Small intestine (tissue), 7 donors: ENCODE data around the gene USO1. TPM values are rescaled to one million over a fixed set of nuclear protein-coding genes. Genes with fewer than 3 reads are reported as not detected.

ENCODE experiments used
- DNase-seq, 2 donors: peaks; one replicate each; pipeline versions ENCODE4 v3.0.0 to v3.0.0-alpha.2; 2013
- FAIRE-seq: peaks from 2 replicates; lab custom pipeline; 2012; peaks lifted over from hg19 to GRCh38; lab: Jason Lieb, UNC
- H3K27ac ChIP-seq, 3 donors: one replicate each; pipeline ENCODE4 v1.5.1; 2013; ENCODE audit warnings: low read length in 2 of 3, mild to moderate bottlenecking in 2 of 3, control low read depth in 1 of 3, inconsistent platforms in 1 of 3, low read depth in 1 of 3, moderate library complexity in 1 of 3
- H3K27me3 ChIP-seq, 3 donors: one replicate each; pipeline ENCODE4 v1.6.1; 2013; ENCODE audit warnings: low read length in 3 of 3, inconsistent platforms in 1 of 3; ENCODE audit not compliant: control insufficient read depth in 3 of 3, insufficient read depth in 3 of 3
- H3K36me3 ChIP-seq, 3 donors: one replicate each; pipeline ENCODE4 v1.6.1; 2013; ENCODE audit warnings: low read length in 3 of 3, inconsistent platforms in 1 of 3, low read depth in 1 of 3, mild to moderate bottlenecking in 1 of 3, moderate library complexity in 1 of 3; ENCODE audit not compliant: control insufficient read depth in 3 of 3, insufficient read depth in 2 of 3
- H3K4me1 ChIP-seq, 3 donors: one replicate each; pipeline ENCODE4 v1.6.1; 2013; ENCODE audit warnings: low read length in 2 of 3, inconsistent platforms in 1 of 3, low read depth in 1 of 3, mild to moderate bottlenecking in 1 of 3, moderate library complexity in 1 of 3; ENCODE audit not compliant: control insufficient read depth in 3 of 3, insufficient read depth in 2 of 3
- H3K4me3 ChIP-seq, 3 donors: one replicate each; pipeline ENCODE4 v1.5.1; 2013; ENCODE audit warnings: low read length in 3 of 3, control low read depth in 1 of 3, inconsistent platforms in 1 of 3, low read depth in 1 of 3, mild to moderate bottlenecking in 1 of 3, moderate library complexity in 1 of 3
- H3K9me3 ChIP-seq, 2 donors: one replicate each; pipeline ENCODE4 v1.6.1; 2013; ENCODE audit warnings: low read depth in 1 of 2, low read length in 1 of 2; ENCODE audit not compliant: control insufficient read depth in 2 of 2, insufficient read depth in 1 of 2
- WGBS, 3 donors: extraction: QIAGEN DNeasy Blood & Tissue Kit; methylation state at CpG; one replicate each; pipeline ENCODE4 v1.1.7; 2013; 5-methylcytosine and 5-hydroxymethylcytosine counted together
- polyA plus RNA-seq, 4 donors: library from polyadenylated mRNA; stranded (reverse) in 3 of 4; unstranded in 1 of 4; fragments of 200-250 nt in 3 of 4; fragments of 120-200 nt in 1 of 4; gene quantifications; one replicate each; pipeline versions ENCODE4 v1.2.1 to v1.2.3, GENCODE V29; 2013
- donor health status: healthy with polysubstance abuse.
- donor health status: control.
- donor health status: control.
- donor health status: Bipolar disorder and iron deficiency.
- donor health status: healthy.

USO1 gene
- polyA plus RNA-seq, 4 donors = 26.5 to 83.9 (median 33.1) TPM

DNA sequence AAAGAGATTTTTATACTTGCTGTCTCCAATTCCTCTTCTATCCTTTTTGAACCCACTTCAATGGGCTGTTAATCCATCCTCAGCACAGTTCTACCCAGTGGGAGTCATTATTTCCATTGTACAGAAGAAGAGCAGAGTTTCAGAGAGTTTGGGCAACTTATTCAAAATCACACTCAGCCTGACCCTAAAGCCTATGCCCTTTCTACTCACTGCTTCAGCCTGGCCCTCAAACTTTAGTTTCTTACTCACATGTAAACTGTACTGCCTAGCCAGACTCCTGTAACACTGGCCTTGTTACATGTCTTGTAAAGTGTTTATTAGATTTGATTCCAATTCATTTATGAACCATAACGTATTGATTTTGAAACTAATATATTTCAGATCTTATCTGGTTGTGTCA is 25.1 kb upstream of the USO1 start:
- Histone ChIP-seq H3K9me3 (peaks cover 0 to 2% of the 10 kb centered on the region in 2 donors), H3K27me3 (no peaks in the 10 kb centered on the region), H3K27ac (no peak overlapping the region), H3K36me3 (peaks cover 0 to 3% (median 0%) of the 10 kb centered on the region in 3 donors), H3K4me3 (no peak overlapping the region), H3K4me1 (peaks cover 0 to 32% (median 3%) of the 10 kb centered on the region in 3 donors)
- DNase-seq (no peak), FAIRE-seq (no peak)
- WGBS, 3 donors = 0% methylated on average over 1 of the region's 1 CpG

DNA sequence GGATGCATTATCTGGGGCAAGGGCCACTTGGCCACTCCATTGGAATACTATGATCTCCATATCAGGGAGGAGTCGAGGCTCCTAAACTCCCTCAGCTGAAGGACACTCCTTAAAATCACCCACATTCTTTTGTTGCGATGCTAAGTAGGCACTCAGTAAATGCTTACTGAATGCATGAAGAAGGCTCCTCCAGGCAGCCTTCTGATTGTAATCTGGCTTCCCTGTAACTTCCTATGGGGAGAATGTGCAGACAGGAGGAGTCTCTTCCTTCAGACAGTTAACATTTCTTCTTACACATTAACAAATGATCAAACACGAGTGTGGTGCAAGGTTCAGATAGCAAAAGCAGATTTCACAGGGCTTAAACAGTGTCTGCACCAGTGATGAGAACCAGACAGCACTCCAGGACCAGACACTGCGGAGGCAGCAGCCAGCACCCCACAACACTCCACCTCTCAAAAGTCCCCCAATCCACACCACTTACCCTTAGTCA is 21.4 kb upstream of the USO1 start:
- Histone ChIP-seq H3K27me3 (no peaks in the 10 kb centered on the region), H3K36me3 (no peaks in the 10 kb centered on the region), H3K9me3 (no peaks in the 10 kb centered on the region), H3K4me1 (peaks cover 0 to 16% (median 0%) of the 10 kb centered on the region in 3 donors), H3K4me3 (no peak overlapping the region), H3K27ac (peak overlapping the region in 1 of 3 donors; percentile 54)
- FAIRE-seq = no peak
- DNase-seq = peak; percentile 37 to 80
- WGBS, 3 donors = 25 to 48% (median 47%) methylated on average over 4 of the region's 4 CpGs

DNA sequence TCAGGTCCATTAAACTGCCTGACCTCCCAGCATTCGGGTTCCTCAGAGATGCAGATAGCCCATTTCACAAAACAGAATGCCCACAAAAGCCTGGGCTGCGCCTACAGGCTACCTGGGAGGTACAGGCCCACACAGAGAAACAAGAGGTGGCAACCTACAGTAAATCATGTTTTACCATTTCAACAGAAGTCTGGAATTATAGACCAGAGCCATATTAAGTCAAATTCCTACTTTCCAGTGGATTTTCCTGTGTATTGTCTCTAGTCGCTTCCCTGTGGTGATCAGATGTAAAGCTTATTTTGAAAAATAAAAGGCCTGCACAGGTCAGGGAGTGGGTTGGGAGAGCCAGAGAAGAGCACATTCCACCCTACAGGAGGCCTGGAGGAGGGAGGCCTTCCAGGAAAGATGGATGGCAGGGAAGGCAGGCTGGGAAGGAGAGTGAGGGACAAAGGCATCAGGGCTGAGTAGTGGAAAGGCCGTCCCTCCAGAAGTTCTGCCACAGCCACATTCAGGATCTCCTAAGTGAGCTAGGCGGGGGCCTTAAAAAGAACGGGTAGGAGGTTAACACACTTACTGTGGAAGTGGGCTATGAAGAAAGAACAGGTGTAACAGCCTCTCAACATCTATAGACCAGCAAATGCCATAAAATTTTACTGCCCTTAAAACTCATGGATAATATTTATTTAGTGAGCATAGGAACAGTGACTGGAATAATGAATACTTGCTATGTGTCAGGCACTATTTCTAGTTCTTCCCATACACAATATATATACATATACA is 19.0 kb upstream of the USO1 start:
- H3K4me3 ChIP-seq = no peak overlapping the region
- no peaks in the 10 kb centered on the region for H3K36me3 ChIP-seq
- H3K27me3 ChIP-seq = no peaks in the 10 kb centered on the region
- H3K27ac ChIP-seq = peak overlapping the region in 1 of 3 donors; percentile 31
- WGBS, 3 donors = 82 to 86% (median 86%) methylated on average over 6 of the region's 6 CpGs
- peaks cover 0 to 20% (median 0%) of the 10 kb centered on the region in 3 donors for H3K4me1 ChIP-seq
- no peaks in the 10 kb centered on the region for H3K9me3 ChIP-seq
- DNase-seq = peak in 1 of 2 donors; percentile 57
- FAIRE-seq = no peak

DNA sequence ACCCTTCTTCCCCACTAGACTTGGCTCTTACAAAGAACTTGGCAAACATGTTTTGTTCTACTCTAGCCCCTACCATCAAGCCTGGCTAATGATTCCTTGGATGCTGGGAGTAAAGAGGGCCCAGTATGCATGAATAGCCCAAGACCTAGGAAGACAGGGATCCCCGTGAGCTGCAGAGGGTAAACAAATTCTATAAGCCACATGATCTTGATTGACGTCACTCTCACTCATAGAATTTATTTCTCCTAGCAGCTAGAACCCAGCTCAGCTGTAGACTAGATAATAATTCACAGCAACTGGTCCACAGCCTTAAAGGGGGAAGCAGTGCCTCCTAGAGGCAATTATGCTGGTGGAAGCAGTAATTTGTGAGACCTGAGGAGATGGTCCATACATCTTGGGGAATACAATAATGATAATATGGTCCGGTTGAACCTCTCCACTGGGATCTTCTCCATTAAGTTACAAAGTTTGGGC is 16.1 kb upstream of the USO1 start:
- DNase-seq (peak; percentile 56 to 87), FAIRE-seq (no peak)
- no peak overlapping the region for H3K4me3 ChIP-seq
- no peaks in the 10 kb centered on the region for H3K27me3 ChIP-seq
- no peaks in the 10 kb centered on the region for H3K9me3 ChIP-seq
- peaks cover 0 to 8% (median 0%) of the 10 kb centered on the region in 3 donors for H3K4me1 ChIP-seq
- H3K36me3 ChIP-seq = no peaks in the 10 kb centered on the region
- H3K27ac ChIP-seq = no peak overlapping the region
- 62 to 74% (median 68%) methylated on average over 3 of the region's 3 CpGs for WGBS, 3 donors

DNA sequence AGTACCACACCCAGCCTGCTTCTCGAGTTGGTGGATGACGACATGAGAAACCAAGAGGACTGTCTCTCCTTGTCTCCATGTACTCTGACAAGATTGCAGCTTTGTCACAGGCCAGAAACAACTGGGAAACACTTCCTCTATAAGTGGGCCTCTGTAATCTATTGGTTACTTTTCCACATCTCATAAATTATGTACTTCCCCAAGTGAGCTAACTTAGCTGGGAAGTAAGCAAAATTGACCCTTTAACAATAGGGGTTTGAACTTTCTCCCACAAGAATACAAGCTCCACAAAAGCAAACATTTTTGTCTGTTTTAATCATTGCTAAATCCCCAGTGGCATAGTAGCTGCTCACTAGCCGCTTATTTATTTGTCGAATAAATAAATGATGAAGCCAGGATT is 14.1 kb upstream of the USO1 start:
- Histone ChIP-seq H3K27me3 (no peaks in the 10 kb centered on the region), H3K4me1 (peaks cover 0 to 4% (median 0%) of the 10 kb centered on the region in 3 donors), H3K36me3 (no peaks in the 10 kb centered on the region), H3K9me3 (no peaks in the 10 kb centered on the region), H3K4me3 (no peak overlapping the region), H3K27ac (no peak overlapping the region)
- DNase-seq (no peak), FAIRE-seq (no peak)
- WGBS, 3 donors = 74 to 93% (median 83%) methylated on average over 4 of the region's 4 CpGs

DNA sequence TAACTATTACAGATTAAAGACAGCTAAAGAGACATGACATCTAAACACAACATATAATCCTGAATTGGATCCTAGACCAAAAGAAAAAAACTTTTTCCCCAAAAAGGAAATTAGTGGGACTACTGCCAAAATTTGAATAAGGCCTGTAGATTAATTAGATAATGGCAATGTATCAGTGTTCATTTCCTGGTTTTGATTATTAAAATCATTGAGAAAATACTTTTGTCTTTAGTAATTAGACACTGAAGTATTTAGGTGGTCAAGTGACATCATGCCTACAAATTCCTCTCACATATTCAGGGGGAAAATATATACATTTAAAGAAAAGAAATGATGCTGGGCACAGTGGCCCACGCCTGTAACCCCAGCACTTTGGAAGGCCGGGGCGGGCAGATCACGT is 10.4 kb upstream of the USO1 start:
- Histone ChIP-seq H3K4me3 (no peak overlapping the region), H3K4me1 (no peaks in the 10 kb centered on the region), H3K9me3 (no peaks in the 10 kb centered on the region), H3K27me3 (no peaks in the 10 kb centered on the region), H3K36me3 (no peaks in the 10 kb centered on the region), H3K27ac (no peak overlapping the region)
- no peak for DNase-seq
- 92 to 100% (median 95%) methylated on average over 4 of the region's 4 CpGs for WGBS, 3 donors
- FAIRE-seq = no peak

DNA sequence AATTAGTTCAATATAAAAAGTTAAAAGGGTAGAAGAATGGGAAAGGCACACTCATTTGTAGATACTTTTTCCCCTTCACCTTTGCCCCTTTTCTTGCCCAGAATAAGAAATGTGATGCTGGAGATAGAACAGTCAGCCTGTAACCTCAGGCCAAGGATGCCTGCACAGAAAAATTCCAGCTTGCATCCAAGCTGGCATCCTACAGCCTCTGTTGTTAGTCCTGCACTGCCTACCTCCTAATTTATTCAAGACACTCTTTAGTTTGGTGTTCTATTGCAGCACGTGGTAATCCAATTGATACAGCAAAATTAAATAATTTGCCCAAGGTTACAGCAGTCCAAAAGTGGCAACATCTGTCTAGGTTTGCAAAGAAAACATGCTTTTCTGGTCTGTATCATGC is 9.7 kb upstream of the USO1 start:
- H3K4me1 ChIP-seq = no peaks in the 10 kb centered on the region
- no peaks in the 10 kb centered on the region for H3K36me3 ChIP-seq
- no peaks in the 10 kb centered on the region for H3K9me3 ChIP-seq
- no peak overlapping the region for H3K27ac ChIP-seq
- no peaks in the 10 kb centered on the region for H3K27me3 ChIP-seq
- DNase-seq = no peak
- H3K4me3 ChIP-seq = no peak overlapping the region
- WGBS, 3 donors = 84 to 95% (median 86%) methylated on average over 1 of the region's 1 CpG
- no peak for FAIRE-seq

DNA sequence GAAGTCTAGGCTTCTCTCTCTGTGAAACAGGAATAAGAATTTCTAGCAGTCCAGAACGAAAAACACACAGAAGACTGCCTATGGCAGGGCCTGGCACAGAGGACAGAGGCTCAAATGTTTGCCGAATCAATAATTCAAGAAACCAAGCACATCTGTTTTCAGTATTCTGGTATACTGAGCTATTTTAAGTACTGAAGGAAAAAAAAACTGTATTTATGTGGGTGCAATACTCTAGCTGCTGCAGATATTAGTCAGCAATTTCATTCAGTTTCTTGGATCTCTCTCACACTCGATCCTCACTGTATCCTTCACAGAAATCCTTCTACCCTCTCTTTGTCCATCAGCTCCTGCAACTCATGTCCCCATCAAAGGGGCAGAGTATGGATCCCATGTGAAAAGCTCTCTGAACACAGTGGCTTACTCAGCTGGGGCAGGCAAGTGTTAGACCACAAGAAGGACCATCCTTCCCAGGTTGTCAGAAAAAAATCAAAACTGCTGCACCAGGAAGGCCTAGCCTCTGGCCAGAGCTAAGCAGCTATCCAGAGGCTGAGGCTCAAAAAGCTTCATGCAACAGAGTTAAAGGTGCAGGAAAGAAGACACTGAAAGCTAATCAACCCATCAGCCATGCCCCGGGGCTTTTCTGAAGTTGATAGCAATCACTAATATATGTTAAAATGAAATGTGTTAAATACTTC is 9.1 kb upstream of the USO1 start:
- no peak for FAIRE-seq
- WGBS, 3 donors = 64 to 79% (median 74%) methylated on average over 4 of the region's 4 CpGs
- Histone ChIP-seq H3K4me3 (no peak overlapping the region), H3K9me3 (no peaks in the 10 kb centered on the region), H3K27me3 (no peaks in the 10 kb centered on the region), H3K4me1 (no peaks in the 10 kb centered on the region), H3K36me3 (no peaks in the 10 kb centered on the region), H3K27ac (no peak overlapping the region)
- DNase-seq = no peak
